Sciatic nerve (tissue), 2 donors: ENCODE data around the gene SLC2A10. TPM values are rescaled to one million over a fixed set of nuclear protein-coding genes. Genes with fewer than 3 reads are reported as not detected.
"Not testable (repeated sequence)": the region's sequence is repeated elsewhere in the genome, so short reads cannot be mapped to it uniquely, and the experiment has no call there.

Experiments
- ATAC-seq: fragments of 200-7000 bp; cut with Tn5 transposase; one replicate; pipeline ENCODE4 v1.9.1; 2020; ENCODE audit warnings: mild to moderate bottlenecking, moderate library complexity
- DNase-seq: peaks from one replicate; pipeline ENCODE4 v3.0.0-alpha.2; 2020; ENCODE audit warnings: low spot score
- intact Hi-C: fragments of 100-400 bp; cut with DNase I; formaldehyde crosslinking; loops from one replicate; pipeline ENCODE4 v1.14.2; 2022
- total RNA-seq: library from RNA; stranded (reverse); fragmentation: NEBNext Ultra II Directional; extraction: Animal tissue kit (Norgen Biotek cat#: 25700); gene quantifications from one replicate; pipeline ENCODE4 v1.2.1, GENCODE V29; 2021
- donor health status: DM: no; HTN: no; CAD: no.
- donor health status: DM: no; HTN: no; CAD: no.

Gene SLC2A10
- total RNA-seq = 14.7 TPM

DNA sequence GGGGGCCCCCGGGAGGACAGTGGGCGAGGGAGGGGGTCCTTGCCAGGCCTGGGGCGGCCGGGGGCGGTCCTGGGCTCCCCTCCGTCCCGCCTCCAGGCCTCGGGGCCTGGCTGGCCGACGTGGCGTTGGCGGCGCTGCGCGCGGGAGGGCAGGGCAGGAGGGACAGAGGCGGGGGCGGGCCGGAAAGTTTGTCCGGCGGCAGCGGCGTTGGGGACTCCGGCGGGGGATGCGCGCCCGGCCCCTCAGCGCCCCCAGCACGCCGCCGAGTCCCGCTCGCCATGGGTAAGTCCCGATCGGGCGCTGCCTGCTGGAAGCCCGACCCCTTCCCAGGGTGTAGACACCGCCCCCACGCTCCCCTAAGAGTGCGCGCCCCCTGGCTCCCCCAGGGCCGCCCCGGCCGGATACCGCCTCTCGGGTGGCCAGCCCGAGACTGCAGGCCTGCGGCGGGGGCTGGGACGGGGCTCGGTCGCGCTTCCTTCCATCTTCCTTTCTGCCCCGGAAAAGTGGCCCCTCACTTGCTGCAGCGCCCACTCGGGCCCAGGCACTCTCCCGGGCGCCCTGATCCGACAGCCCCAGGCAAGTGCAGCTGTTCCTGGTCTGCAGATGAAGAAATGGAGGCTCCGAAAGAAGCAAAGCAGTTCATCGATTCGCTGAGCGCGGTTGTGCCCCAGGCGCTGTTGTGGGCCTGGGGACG is at the start of gene SLC2A10:
SLC2A10 (plus strand) TSS at position 191 of the 694 bp plus-strand sequence; CDS start at position 279, 88 bp downstream.
- peak; percentile 85 for DNase-seq

DNA sequence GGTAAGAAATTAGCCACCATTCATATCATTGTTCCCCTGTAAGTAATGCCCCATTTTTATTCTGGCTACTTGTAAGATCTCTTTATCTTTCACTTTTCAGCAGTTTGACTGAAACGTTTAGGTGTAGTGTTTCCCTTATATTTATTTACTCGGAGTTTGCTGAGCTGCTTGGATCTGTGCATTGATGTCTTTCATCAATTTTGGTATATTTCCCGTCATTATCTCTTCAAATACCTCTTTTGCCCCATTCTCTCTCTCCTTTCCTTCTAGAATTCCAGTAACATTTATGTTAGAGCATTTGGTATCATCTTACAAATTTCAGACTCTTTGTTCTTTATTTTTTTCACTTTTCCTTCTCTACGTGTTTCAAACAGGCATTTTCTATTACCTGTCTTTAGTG is 49.0 kb upstream of the SLC2A10 start:
- intact Hi-C loops = no loop called here
- ATAC-seq (no peak), DNase-seq (no peak)

More for the DNA sequence above, at the start of gene SLC2A10:
- peak; percentile 78 for ATAC-seq
- intact Hi-C loops = no loop called here

DNA sequence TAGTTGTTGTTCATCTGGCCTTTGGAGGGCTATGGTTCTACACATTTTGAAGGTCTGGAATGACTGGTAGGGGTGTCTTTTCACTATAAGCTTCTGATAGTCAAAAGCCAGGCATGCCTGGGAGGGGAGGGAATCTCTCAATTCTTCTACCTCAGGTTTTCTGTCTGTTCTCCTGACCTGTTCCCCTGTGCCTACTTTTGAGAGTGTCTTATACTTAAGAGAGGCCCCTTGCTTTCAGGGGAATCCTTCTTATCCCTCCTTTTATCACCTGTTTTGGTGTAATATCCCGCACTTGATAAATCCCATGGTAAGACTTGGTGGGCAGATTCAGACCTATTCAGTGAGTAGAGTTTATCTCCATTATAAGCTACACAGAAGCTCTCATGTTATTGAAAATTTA is 47.8 kb upstream of the SLC2A10 start:
- DNase-seq (no peak), ATAC-seq (no peak)
- intact Hi-C loops = no loop called here

DNA sequence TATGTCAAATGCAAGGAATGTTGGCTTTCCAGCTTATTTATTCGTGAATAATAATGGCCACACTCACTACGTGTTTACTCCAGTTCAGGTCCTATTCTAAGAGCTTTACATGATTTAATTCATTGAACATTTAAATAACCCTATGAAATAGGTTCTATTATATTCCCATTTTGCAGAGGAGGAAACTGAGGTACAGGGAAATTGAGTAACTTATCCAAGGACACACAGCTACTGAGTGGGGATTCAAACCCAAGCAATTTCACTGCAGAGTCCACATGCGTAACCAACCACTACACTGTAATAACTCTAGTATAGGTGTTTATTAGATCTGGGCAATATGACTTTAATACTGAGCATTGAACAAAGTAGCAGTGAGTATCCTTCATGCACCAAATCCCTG is 45.9 kb upstream of the SLC2A10 start:
- intact Hi-C loops = no loop called here
- DNase-seq (no peak), ATAC-seq (no peak)

DNA sequence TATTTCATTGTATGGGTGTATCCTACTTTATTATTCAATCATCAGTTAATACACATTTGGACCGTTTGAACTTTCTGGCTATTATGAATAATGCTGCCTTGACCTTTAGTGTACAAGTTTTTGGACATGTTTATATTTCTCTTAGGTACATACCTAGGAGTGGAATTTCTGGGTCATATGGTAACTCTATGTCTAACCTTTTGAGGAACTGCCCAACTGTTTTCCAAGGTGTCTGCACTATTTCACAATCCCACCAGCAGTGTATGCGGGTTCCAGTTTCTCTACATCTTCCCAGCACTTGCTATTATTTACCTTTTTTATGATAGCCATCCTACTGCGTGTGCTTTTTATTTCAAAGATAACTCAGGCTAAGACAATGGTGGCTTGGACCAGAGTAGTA is 43.8 kb upstream of the SLC2A10 start:
- no peak for ATAC-seq
- DNase-seq = no peak
- intact Hi-C loops = no loop called here

DNA sequence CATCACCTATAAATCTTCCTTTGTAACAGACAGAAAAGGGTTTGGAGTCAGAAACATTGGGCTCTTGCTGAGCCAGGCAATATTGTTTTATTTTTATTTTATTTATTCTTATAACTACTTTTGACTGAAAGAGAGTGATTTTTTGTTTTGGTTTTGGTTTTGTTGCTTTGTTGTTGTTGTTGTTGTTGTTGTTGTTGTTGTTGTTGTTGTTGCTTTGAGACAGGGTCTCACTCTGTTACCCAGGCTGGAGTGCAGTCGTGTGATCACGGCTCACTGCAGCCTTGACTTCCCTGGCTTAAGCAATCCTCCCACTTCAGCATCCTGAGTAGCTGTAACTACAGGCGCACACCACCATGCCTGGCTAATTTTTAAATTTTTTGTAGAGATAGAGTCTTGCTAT is 43.1 kb upstream of the SLC2A10 start:
- ATAC-seq (no peak), DNase-seq (no peak)
- intact Hi-C loops = no loop called here

DNA sequence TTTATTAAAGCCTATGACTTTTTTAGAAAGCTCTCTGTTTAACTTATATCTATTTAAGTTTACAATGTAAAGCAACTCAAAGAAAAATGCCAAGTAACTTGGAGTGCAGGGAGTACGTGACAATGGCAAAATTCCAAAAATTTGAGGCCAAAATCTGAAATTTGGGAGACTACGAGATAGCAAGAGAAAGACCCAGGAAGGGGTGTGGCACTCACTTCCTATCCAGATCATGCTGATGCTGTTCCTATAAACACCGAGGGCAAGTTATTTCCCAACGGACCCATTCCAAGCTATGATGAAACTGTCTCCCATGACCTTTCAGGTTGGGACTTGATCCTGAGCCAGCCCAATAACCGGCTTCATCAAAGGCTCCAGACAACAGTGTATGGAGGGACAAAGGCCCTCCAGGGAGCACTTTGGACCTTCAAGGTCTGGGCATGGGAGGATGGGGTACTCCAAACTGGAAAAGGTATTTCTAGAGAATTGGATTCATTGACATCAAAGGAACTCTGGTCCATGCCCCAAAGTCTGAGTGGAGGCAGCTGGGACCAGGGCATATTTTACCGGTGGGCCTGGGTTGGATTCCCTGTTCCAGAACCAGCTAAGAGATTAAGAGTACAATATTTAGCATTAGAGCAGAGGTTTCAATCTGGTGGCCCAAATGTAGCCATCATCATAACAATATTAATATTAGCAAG is 42.5 kb upstream of the SLC2A10 start:
- intact Hi-C loops = no loop called here
- no peak for DNase-seq
- no peak for ATAC-seq

DNA sequence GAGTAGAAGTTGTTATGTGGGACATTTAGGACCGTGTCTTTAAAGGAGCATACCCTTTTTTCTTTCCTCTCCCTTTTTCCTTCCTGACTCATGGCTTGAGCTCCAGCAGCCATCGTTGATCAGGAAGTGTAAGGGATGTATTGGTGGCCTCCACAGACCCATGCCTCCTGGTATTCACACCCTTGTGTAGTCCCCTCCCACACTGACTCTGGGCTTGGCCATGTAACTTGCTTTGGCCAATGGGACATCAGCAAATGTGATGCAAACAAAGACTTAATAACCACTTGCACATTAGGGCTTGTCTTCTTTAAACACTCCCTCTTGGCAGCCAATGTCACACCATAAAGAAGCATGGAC is 39.2 kb upstream of the SLC2A10 start:
- no peak for DNase-seq
- intact Hi-C loops = no loop called here
- ATAC-seq = no peak

DNA sequence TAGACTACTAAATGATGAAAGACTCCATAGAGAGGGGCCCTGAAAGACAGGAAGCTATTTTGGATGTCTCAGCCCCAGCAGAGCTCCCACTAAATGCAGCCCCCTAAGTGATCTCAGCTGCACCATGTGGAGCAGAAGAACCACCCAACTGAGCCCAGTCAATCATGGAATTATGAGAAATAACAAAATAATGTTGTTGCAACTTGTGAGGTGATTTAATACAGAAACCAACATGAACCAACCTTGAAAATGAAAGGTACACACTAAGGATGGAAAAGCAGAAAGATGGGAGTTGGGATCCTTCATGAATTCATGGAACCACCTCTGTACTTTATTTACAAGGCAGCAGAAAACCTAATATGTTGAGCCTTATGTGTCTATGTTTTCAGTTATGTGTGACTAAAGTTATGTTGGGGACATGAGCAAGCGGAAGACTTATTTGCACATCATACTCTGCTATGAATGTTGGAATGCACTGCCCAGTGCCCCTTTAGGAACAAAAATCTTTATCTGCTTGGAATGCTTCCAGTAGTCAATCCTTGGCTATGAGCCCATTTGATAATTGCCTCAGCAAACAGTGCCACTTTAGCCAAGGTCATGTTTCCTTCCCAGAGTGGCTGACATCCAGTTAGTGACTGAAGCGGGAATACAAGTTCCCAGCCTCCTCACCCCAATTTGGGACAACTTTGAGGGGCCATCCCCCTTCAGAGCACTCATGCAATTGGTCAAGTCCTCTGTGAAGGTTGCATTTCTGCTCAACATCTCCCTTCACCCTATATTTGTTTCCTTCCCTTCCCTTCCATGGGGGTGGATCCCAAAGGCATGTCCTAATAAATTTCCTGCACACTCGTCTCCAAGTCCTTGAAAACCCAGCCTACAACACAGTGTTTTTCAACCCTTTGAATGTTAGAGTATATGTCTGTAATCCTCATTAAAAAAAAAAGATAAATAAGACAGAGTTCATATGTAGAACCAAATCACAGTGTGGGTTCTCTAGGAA is 38.6 kb upstream of the SLC2A10 start:
- DNase-seq = no peak
- ATAC-seq = no peak
- intact Hi-C loops = no loop called here

DNA sequence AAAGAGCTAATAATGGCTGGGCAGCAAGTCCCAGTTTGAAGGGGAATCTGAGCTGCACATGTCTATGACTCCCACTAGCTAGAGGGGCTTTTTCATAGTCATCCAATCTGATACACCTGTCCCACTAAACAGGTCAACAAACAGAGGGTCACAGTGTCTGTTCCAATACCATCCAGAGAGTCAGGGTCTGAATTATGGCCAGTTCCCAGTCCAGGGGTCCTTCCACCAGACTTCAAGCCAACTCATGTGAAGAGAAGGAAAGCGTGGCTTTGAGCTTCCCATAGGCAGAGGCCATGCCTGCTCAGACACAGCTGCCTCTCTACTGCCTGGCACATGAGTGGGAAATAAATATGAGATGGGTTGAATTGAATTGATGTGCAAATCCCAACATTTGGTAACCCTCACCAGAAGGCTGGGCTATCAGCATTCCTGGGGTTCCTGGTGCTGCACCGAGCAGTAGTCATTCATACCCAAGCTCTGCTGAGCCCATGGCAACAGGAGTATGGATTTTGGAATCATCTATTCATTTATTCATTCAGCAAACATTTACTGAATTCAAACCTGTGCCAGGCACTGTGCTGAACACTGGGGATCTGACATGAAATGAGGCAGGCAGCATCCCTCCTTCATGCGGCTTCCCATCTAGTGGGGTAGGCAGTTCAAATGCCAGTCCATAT is 37.4 kb upstream of the SLC2A10 start:
- ATAC-seq = no peak
- no peak for DNase-seq
- intact Hi-C loops = no loop called here

DNA sequence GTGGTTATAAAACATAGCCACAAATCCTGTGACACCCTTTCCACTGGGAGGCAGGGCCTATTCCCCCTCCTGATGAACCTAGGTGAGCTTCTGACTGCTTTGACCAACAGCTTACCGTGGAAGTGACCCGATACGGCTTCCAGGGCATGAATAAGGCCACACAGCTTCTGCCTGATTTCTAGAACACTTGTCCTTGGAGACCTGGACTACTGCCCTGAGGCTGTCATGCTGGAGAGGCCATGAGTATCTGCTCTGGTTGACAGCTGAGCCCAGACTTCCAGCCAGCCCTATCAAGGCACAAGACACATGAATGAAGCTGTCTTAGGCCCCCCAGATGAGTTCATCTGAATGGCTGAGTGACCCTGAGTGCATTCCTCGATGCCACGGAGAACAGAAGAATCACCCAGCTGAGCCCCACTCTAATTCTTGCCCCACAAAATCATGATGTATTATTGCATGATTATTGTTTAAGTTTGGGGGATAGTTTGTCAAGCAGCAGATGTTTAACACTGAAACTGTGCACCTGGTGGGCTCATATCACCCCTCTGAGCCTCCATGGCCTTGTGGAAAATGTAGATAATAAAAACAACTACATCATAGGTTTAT is 36.8 kb upstream of the SLC2A10 start:
- DNase-seq = no peak
- ATAC-seq = no peak
- intact Hi-C loops = no loop called here

DNA sequence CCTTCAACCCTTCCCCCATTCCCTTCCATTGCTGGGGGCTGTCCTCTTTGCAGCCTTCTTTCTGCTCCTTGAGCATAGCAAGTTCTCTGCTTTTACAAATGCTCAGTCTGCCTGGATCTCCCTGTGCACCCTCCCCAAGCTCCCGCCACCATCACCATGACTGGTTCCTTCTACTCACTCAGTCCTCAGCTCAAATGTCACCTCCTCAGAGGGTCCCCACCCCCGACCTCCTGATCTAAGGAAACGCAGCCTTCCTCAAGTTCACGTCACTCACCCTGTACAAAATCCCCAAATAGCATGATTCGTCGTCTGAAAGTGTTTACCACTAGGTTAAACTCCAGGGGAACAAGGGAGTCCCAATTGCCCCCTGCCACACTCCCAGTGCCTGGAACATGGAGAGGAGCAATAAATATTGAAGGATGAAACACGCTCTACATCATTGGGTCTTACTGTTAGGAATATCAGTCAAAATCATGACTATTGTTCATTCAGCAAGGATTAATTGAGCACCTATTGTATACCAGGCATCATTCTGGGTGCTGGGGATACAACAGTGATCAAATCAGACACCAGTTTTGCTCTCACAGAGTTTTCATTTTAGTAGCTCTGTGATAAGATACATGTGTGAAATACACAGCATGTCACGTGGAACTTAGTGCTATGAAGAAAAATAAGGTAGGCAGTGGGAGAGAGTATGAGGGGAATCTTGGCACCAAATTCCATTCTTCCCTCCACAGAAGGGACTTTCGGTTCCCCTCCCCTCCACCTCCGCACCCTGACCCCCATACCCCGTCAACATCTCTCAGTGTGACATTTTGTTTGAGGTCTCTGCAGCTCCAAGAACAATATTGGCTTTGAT is 35.8 kb upstream of the SLC2A10 start:
- intact Hi-C loops = no loop called here
- DNase-seq (no peak), ATAC-seq (peak; percentile 56)

DNA sequence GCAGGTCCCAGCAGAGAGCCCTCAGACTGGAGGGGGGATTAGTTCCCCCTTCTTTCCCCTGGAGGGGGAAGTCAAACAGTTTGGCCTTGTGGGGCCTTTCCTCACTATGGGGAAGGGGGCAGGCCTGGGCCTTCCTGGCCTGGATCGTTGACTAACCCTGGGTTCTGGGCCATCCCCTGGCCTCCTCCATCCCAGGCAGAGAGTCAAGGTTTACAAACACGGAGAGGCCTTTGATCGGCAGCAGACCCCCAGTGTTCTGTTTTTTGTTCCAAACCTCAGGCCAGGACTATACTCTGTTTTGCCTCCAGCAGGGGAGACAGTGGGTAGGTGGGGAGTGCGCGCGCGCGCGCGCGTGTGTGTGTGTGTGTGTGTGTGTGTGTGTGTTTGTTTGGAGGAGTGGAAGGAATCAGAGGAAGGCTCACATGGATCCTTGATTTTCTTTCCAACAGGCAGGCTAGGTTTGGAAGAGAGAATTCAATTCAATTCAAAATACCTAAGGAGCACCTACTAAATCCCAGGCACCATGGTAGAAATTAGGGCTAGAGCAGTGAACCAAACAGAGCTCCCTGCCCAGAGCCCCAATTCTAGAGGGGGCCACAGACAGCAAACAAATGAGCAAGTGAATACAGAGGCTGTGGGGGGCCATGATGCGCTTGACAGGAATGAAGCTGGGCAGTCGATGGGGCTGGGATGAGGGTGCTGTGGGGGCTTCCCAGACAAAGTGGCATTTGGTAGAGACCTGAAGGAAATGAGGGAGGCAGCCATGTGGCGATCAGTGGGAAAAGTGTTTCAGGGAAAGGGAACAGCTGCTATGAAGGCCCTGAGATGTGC is 35.0 kb upstream of the SLC2A10 start:
- intact Hi-C loops = no loop called here
- no peak for DNase-seq
- ATAC-seq = peak; percentile 81

DNA sequence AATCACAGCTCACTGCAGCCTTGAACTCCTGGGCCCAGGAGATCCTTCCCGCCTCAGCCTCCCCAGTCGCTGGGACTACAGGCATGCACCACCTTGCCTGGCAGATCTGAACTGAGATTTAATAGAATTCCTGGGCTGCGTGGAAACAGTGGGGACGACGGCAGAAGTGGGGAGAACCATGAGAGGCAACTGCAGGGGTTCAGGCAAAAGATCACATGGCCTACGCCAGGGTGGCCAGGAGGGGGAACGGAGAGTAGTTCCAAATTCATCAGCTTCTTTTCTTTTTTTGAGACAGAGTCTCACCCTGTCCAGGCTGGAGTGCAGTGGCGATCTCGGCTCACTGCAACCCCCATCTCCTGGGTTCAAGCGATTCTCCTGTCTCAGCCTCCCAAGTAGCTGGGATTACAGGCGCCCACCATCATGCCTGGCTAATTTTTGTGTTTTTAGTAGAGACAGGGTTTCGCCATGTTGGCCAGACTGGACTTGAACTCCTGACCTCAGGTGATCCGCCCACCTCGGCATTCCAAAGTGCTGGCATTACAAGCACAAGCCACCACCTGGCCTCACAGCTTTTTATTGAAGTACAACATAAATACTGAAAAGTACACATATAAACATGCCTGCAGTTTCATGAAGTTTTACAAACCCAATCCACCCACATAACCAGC is 32.7 kb upstream of the SLC2A10 start:
- ATAC-seq, intact Hi-C loops, DNase-seq: not testable (repeated sequence)

DNA sequence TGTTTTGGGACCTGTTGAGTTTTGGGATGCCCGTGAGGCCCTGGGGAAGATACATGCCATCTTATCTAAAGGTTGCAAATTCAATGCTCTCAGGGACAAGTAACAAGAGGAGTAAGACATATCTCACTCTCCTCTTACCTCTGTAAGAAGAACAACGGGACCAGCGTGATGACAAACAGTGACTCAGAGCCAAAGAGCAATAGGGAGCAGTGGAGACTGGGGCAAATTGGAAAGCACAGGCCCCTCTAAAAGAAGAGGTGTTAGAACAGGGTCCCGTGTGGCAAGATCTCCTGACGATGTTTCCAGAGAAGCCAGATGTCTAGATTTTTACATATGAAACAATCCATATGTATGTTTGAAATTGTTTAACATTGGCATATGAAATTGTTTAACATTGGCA is 31.8 kb upstream of the SLC2A10 start:
- no peak for DNase-seq
- no peak for ATAC-seq
- intact Hi-C loops = no loop called here

DNA sequence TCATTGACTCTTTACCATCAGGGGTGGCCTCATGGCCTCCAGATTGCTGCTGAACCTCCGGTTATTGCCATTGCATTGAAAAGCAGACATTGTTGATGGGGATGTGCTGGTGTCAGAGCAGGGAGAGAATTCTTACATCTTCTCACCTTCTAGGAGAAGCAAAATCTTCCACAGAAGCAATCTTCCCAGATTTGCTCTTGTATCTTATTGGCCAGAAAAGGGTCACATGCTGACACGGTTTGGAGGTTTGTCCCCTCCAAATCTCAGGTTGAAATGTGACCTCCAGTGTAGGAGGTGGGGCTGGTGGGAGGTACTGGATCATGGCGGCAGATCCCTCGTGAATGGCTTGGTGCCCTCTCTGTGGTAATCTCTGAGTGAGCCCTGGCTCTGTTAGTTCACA is 30.9 kb upstream of the SLC2A10 start:
- intact Hi-C loops = no loop called here
- ATAC-seq (no peak), DNase-seq (no peak)

DNA sequence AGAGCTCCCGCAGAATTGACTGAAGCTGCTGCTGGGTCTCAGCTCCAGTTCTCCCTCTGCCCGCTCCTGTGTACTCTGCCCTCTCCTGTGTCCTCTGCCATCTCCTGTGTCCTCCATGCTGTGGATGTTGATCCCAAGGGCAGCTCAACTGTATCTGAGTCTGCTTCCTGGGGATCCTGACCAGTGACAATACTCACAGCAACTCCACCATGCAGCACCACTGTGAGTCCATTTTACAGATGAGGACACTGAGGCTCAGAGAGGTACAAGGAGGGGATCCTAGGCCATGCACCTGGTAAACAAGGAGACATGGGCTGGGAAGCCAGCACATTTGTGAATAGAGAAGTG is 28.8 kb upstream of the SLC2A10 start:
- intact Hi-C loops = loop anchor here (10.0 kb wide), 1 partner anchor 136 kb away; no protein-coding TSS in a partner anchor
- no peak for ATAC-seq
- no peak for DNase-seq
